ENCODE results near the gene MED16.
A peak's percentile ranks its signal among the peaks of the same experiment; 100 is the strongest.

MED16 gene

DNA sequence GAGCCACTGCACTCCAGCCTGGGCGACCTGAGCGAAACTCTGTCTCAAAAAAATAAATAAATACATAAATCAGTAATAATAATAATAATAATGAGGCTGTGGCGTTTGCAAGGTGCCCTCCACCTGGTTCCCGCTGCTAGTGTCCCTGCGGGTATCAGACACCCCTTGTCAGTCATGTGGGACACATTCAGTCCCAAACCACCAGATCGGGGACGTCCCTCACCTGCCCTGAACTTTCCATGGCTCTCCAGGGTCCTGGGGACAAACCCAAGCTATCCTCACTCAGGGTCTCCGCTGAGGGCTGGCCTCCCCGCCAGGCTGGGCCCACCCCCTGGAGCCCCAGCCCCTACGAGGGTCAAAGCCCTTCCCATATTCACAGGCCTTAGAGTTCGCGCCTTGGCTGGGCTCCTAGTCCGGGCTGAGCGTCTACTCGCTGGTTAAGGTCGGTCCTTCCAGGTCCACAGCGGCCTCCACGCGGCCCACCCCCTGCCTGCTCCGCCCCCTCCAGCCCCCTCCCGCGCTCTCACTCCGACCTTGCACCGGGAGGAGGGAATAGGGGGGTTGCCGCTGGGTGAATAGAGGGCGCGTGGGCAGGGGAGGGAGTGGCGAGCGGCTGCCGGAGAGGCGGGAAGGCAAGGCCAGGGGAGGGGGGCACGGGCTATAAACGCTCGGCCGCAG, 23.8 kb upstream of the MED16 start:
- DNase-seq (ENCODE audit: low read depth) = no peak
- no peak overlapping the region for H3K4me3 ChIP-seq (ENCODE audit: low read length)
- TF ChIP-seq CTCF (conservative IDR thresholded peaks at IDR 0.05; ENCODE audit: low read depth, low read length) = no peak

DNA sequence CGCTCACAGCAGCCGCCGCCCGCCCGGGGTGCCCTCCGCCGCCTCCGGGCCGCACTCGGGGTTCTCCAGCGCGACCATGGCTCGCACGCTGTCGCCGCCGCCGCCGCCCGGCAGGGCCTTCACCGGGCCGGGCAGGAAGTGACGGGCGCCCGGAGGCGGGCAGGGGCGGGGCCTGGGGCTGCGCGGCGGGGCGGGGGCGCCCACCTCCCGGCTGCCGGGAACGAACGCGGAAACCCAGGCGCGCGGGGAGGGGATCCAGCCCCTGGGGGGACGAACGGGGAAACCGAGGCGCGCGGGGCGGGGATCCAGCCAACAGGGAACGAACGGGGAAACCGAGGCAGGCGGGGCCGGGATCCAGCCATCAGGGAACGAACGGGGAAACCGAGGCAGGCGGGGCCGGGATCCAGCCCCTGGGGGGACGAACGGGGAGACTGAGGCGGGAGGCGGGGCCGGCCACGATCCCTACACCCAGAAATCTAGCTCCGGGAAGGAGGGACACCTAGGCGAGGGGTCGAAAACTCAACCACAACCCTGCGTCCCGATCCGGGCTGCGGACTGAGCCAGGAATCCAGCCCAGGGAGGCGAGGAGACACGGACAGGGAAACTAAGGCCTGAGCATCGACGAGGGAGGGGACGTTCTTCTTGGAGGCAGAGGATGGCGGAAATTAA, 20.2 kb upstream of the MED16 start, which contains the start of gene R3HDM4:
R3HDM4 (minus strand) TSS at position 140 of the 669 bp plus-strand sequence; CDS start at position 78, 62 bp downstream.
- no peak for TF ChIP-seq CTCF (conservative IDR thresholded peaks at IDR 0.05; ENCODE audit: low read depth, low read length)
- DNase-seq (ENCODE audit: low read depth) = no peak
- H3K4me3 ChIP-seq (ENCODE audit: low read length) = peak within 1 kb of the TSS; percentile 83

- H3K4me3 ChIP-seq (ENCODE audit: low read length) = peak overlapping the region; percentile 83
- DNase-seq (ENCODE audit: low read depth) = no peak
- TF ChIP-seq CTCF (conservative IDR thresholded peaks at IDR 0.05; ENCODE audit: low read depth, low read length) = no peak
Measured at GRCh38 chr19:912181-913079, 19.4 kb upstream of the MED16 start.

DNA sequence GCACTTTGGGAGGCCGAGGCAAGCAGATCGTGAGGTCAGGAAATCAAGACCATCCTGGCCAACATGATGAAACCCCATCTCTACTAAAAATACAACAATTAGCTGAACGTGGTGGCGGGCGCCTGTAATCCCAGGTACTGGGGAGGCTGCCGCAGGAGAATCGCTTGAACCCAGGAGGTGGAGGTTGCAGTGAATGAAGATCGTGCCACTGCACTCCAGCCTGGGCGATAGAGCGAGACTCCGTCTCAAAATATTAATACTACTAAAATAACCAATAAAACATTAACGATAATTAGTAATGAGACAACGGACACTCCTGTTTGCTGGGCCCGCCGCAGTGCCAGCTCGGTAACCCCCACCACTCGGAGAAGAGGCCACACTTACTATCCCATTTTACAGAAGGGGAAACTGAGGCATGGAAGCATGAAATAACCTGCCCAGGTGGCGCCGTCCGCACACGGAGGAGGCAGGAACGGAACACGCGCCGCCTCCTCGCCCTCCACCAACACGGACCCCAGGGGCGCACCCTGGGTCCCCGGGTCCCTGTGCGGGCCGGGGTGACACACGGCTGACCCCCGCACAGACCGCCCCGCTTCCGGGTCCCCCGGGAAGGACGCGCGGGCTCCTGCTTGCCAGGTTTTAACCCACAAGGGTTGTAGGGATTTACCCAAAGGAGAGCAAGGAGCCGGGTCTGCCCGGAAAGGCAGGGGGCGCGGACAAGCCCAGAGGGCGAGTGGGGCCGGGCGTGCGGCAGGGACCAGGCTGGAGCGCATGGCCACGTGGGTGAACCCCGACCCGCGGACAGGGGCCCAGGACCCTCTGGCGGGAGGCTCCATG, 18.4 kb upstream of the MED16 start:
- H3K4me3 ChIP-seq (ENCODE audit: low read length) = no peak overlapping the region
- TF ChIP-seq CTCF (conservative IDR thresholded peaks at IDR 0.05; ENCODE audit: low read depth, low read length) = no peak
- no peak for DNase-seq (ENCODE audit: low read depth)

DNA sequence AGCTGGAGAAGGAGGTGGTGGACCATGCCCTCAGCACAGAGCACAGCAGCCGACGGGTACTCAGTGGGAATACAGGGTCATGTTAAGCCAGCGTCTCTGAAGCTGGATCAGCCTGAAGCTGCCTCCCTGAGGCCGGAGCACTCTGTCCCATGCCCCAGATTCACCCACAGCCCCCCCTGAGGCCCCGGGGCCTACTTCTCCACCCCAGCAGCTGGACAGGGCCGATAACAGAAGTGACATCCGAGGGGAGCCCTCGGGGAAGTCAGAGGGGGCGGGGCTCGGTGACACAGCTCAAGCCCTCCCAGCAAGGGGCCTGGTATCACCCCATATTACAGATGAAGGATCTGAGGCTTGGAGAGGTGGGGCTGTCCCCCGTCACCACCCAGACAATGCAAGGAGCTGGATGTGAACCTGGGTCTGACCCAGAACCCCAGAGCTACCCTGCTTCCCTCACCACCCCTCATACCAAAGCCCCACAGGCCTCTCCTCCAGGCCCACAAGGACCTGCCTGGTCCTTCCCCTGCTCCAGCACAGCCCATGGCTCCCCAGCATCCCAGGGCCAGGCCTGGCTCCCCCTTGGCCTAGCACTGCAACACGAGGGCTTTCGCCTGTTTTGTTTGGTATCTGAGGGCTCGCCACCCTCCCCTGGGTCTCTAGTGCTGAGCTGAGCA, 14.3 kb upstream of the MED16 start:
- TF ChIP-seq CTCF (conservative IDR thresholded peaks at IDR 0.05; ENCODE audit: low read depth, low read length) = no peak
- DNase-seq (ENCODE audit: low read depth) = no peak
- H3K4me3 ChIP-seq (ENCODE audit: low read length) = no peak overlapping the region

- H3K4me3 ChIP-seq (ENCODE audit: low read length) = no peak overlapping the region
- DNase-seq (ENCODE audit: low read depth) = no peak
- no peak for TF ChIP-seq CTCF (conservative IDR thresholded peaks at IDR 0.05; ENCODE audit: low read depth, low read length)
Measured at GRCh38 chr19:906480-906879, 13.5 kb upstream of the MED16 start.

Data from retinal pigment epithelial cell (primary cell).